HepG2 (cell line): ENCODE results near the gene C14orf93. TPM values are rescaled to one million over a fixed set of nuclear protein-coding genes. Genes with fewer than 3 reads are reported as not detected.

Experiments used
- ATAC-seq: fragments of 200-7000 bp; cut with Tn5 transposase; 3 replicates; pipeline ENCODE4 v1.9.1; 2020; ENCODE audit warnings: mild to moderate bottlenecking, moderate library complexity
- BruUV-seq: library from RNA; stranded (reverse); fragments of 400-500 nt; replicated peaks from 2 replicates; lab custom pipeline; 2021; lab: Mats Ljungman, UMichigan
- CTCF ChIA-PET: fragments of 300-600 bp; formaldehyde crosslinking; extraction: SDS; loops from one replicate; lab custom pipeline; 2021; ENCODE audit warnings: low total read pairs, inconsistent platforms, low intra/inter-chr PET ratio; lab: Yijun Ruan, JAX
- POLR2A ChIA-PET: fragments of 350-600 bp; sonication (Branson Sonifier 250); formaldehyde crosslinking; loops from one replicate; lab custom pipeline; 2020; ENCODE audit warnings: antibody characterized with exemption, inconsistent platforms; lab: Yijun Ruan, JAX
- DNase-seq: peaks from one replicate; pipeline ENCODE4 v3.0.0-alpha.2; 2015; ENCODE audit warnings: low spot score
- FAIRE-seq: peaks from 3 replicates; lab custom pipeline; 2011; peaks lifted over from hg19 to GRCh38; lab: Jason Lieb, UNC
- H2AFZ ChIP-seq: one replicate; pipeline ENCODE4 v1.6.1; 2011; ENCODE audit warnings: low read length, inconsistent platforms
- H3K27ac ChIP-seq: fragments of 300-600 bp; 3 replicates; pipeline ENCODE4 v1.8.0; 2011; ENCODE audit warnings: mixed run types, mild to moderate bottlenecking, mixed read lengths, low read length, inconsistent platforms; ENCODE audit not compliant: insufficient read depth; ENCODE audit errors: extremely low read length
- H3K27me3 ChIP-seq, 2 experiments: fragments of 200-600 bp in 1 of 2; 2 replicates in 1 of 2; 3 replicates in 1 of 2; pipeline versions ENCODE4 v1.6.0 to v1.8.0; 2011; ENCODE audit warnings: low read length in 2 of 2, mild to moderate bottlenecking in 2 of 2, moderate library complexity in 2 of 2, inconsistent platforms in 1 of 2; ENCODE audit not compliant: insufficient read depth in 2 of 2, control insufficient read depth in 1 of 2
- H3K36me3 ChIP-seq, 2 experiments: fragments of 200-600 bp in 1 of 2; replicated peaks in 1 of 2; 2 replicates in 1 of 2; 3 replicates in 1 of 2; pipeline versions ENCODE4 v1.5.1 to v1.8.0; 2011; ENCODE audit warnings: low read length in 2 of 2, inconsistent platforms in 1 of 2; ENCODE audit not compliant: insufficient read depth in 2 of 2, control insufficient read depth in 1 of 2
- H3K4me1 ChIP-seq: 2 replicates; pipeline ENCODE4 v1.5.1; 2012; ENCODE audit warnings: low read length, inconsistent platforms; ENCODE audit not compliant: insufficient read depth
- H3K4me2 ChIP-seq: 2 replicates; pipeline ENCODE4 v1.6.0; 2011; ENCODE audit warnings: low read depth, low read length, inconsistent platforms
- H3K4me3 ChIP-seq, 3 experiments: fragments of 200-600 bp in 1 of 3; sonication (generic), shearing (Covaris generic) in 1 of 3; replicated peaks in 1 of 3; 2 replicates each; pipeline ENCODE4 v1.5.1; 2011 to 2016; ENCODE audit warnings: low read length in 3 of 3, inconsistent platforms in 2 of 3, low read depth in 2 of 3, mild to moderate bottlenecking in 2 of 3, control low read depth in 1 of 3, mixed read lengths in 1 of 3; ENCODE audit not compliant: insufficient read depth in 1 of 3
- H3K79me2 ChIP-seq: one replicate; pipeline ENCODE4 v1.6.1; 2011; ENCODE audit warnings: low read length, inconsistent platforms; ENCODE audit not compliant: insufficient read depth
- H3K9ac ChIP-seq: 2 replicates; pipeline ENCODE4 v1.6.0; 2011; ENCODE audit warnings: mild to moderate bottlenecking, low read depth, low read length, inconsistent platforms; ENCODE audit not compliant: insufficient read depth
- H3K9me3 ChIP-seq: 2 replicates; pipeline ENCODE4 v1.5.1; 2012; ENCODE audit warnings: mild to moderate bottlenecking, low read length
- H4K20me1 ChIP-seq: 2 replicates; pipeline ENCODE4 v1.6.0; 2011; ENCODE audit warnings: inconsistent platforms, mild to moderate bottlenecking, low read length, moderate library complexity; ENCODE audit not compliant: insufficient read depth
- POLR2A ChIP-seq, 2 experiments: IDR thresholded peaks; 2 replicates each; pipeline ENCODE4 v1.6.1; 2011; ENCODE audit warnings: low read depth in 2 of 2, low read length in 2 of 2, mild to moderate bottlenecking in 1 of 2, moderate library complexity in 1 of 2; ENCODE audit not compliant: insufficient read depth in 1 of 2
- POLR2AphosphoS2 ChIP-seq: IDR thresholded peaks from 2 replicates; pipeline ENCODE4 v1.6.1; 2011; ENCODE audit warnings: low read depth, low read length, improper control_type of control experiment
- POLR2AphosphoS5 ChIP-seq: IDR thresholded peaks from 2 replicates; pipeline ENCODE4 v1.6.1; 2012; ENCODE audit warnings: low read depth, low read length
- POLR2G ChIP-seq: fragments of 200-400 bp; formaldehyde crosslinking; IDR thresholded peaks from 2 replicates; pipeline ENCODE4 v1.6.1; 2018; ENCODE audit warnings: mild to moderate bottlenecking, low read depth, low read length, moderate library complexity
- RBM22 ChIP-seq: fragments of 200-400 bp; formaldehyde crosslinking; optimal IDR thresholded peaks from 2 replicates; pipeline ENCODE3; 2017; ENCODE audit warnings: mild to moderate bottlenecking, low read length, moderate library complexity
- ZNF264 ChIP-seq: sonication (generic); formaldehyde crosslinking; IDR thresholded peaks from 2 replicates; pipeline ENCODE4 v1.4.0; 2020; ENCODE audit warnings: missing genetic modification reagents
- ZNF3 ChIP-seq: IDR thresholded peaks from 2 replicates; pipeline ENCODE4 v1.7.0; 2017; ENCODE audit warnings: inconsistent platforms
- ZNF709 ChIP-seq: sonication (generic); formaldehyde crosslinking; IDR thresholded peaks from 2 replicates; pipeline ENCODE4 v1.5.0; 2020; ENCODE audit warnings: mild to moderate bottlenecking, missing genetic modification reagents
- ZNF891 ChIP-seq: sonication (generic); formaldehyde crosslinking; IDR thresholded peaks from 2 replicates; pipeline ENCODE4 v1.5.0; 2020; ENCODE audit warnings: mild to moderate bottlenecking, missing genetic modification reagents
- WGBS: methylation state at CpG from one replicate; pipeline ENCODE4 v1.1.6; 2017; ENCODE audit warnings: low lambda C conversion rate; 5-methylcytosine and 5-hydroxymethylcytosine counted together
- in situ Hi-C: cut with HindIII; loops from 2 replicates; pipeline ENCODE4 v1.10.0; 2017; ENCODE audit warnings: low pct_unique_long_range_greater_than_20kb; ENCODE audit not compliant: extremely low pct_ligation_motif_present
- intact Hi-C: fragments of 100-400 bp; cut with micrococcal nuclease; formaldehyde crosslinking; loops from one replicate; pipeline ENCODE4 v1.10.0; 2022; ENCODE audit not compliant: unreplicated experiment
- polyA plus RNA-seq, 8 experiments: library from polyadenylated mRNA; depleted of rRNA in 3 of 8; stranded (reverse) in 7 of 8; unstranded in 1 of 8; fragments of >200 nt; fragmentation: Illumina TruSeq in 4 of 8; extraction: Trizol in 4 of 8; gene quantifications; 2 replicates each; pipeline versions ENCODE4 v1.2.1 to v1.2.3, GENCODE V29; 2011 to 2016; ENCODE audit warnings: low read depth in 4 of 8, missing spikeins in 1 of 8, mixed read lengths in 1 of 8; ENCODE audit not compliant: insufficient read depth in 1 of 8
- total RNA-seq, 5 experiments: library from RNA; depleted of rRNA; stranded (reverse); fragments of >200 nt; fragmentation: Illumina TruSeq; extraction: Trizol; gene quantifications; 2 replicates each; pipeline ENCODE4 v1.2.3, GENCODE V29; 2016; ENCODE audit warnings: low read depth in 1 of 5
- TF ChIP-seq, protein P1 (sequence below): sonication (generic); formaldehyde crosslinking; IDR thresholded peaks from 2 replicates; pipeline ENCODE4 v1.5.1; 2020; ENCODE audit warnings: missing genetic modification reagents, mild to moderate bottlenecking, borderline replicate concordance
- TF ChIP-seq, protein P2 (sequence below): sonication (generic); formaldehyde crosslinking; IDR thresholded peaks from 2 replicates; pipeline ENCODE4 v1.5.1; 2020; ENCODE audit warnings: mild to moderate bottlenecking, missing genetic modification reagents

C14orf93 gene
- total and polyA plus RNA-seq, 2 of the 13 experiments (the other 11 are each of a cell fraction or from before 2014, with no cell fraction given): 11.4 to 22.5 TPM

DNA sequence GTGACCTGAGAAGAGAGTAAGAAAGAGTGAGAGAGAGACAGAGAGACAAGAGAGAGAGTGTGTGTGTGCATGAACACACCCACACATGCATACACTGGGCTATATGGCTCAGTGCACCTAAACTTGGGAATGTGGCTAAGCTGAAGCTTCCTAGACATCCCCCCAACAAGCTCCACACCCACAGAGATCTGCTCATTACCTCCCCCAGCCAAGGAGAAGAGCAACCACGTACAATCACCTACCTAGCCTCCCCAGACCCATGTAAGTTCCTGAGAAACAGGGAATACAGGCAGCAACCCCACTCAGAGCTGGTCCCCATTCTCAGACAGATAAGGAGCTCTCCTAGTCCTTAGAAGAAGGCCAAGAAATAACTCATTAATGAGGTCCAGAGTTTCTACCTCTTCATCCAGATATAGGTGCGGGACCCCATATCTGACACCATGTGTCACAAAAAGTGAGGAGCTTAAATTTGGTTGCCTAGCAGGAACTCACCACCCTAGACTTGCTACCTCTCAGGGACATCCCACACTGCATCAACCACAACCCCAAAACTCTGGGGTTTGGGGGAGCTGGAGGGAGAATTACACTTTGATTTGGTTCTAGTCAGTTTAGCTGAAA lies 37.5 kb downstream of the C14orf93 start (continued):
- TF ChIP-seq ZNF709 (CRISPR knock-in tag): no peak

DNA sequence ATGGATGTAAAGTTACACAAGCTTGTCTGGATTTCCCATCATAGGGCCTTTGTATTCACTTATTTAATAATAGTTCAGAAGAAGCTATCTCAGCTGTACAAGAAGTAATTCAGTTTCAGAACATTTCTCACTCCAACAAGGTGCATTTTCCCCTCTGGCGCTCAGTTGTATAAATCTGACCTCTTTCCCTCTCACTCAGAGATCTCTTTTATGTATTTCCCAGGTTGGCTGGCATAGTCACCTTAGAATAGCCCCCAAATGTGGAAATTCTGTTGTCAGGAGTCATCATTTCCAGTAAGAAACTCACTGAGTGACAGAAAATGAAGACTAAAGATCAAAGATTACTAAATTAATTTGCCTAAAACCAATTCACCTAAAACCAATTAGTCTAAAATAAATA lies 38.8 kb downstream of the C14orf93 start:
- H3K27me3 ChIP-seq: no peaks in the 10 kb centered on the region
- ATAC-seq: no peak
- TF ChIP-seq ZNF3 (CRISPR knock-in tag): no peak
- no peak for TF ChIP-seq ZNF264 (CRISPR knock-in tag)
- peak; percentile 96 for TF ChIP-seq POLR2AphosphoS2
- 0 out of 4 replicates have a peak, but pooled peaks of 1 of the 2 experiments have one; percentile 36 for TF ChIP-seq POLR2A (IDR thresholded peaks at IDR 0.05; ENCODE audit: insufficient read depth in 1 of 2, low read depth in 2 of 2, low read length in 2 of 2)
- TF ChIP-seq, protein P1, sequence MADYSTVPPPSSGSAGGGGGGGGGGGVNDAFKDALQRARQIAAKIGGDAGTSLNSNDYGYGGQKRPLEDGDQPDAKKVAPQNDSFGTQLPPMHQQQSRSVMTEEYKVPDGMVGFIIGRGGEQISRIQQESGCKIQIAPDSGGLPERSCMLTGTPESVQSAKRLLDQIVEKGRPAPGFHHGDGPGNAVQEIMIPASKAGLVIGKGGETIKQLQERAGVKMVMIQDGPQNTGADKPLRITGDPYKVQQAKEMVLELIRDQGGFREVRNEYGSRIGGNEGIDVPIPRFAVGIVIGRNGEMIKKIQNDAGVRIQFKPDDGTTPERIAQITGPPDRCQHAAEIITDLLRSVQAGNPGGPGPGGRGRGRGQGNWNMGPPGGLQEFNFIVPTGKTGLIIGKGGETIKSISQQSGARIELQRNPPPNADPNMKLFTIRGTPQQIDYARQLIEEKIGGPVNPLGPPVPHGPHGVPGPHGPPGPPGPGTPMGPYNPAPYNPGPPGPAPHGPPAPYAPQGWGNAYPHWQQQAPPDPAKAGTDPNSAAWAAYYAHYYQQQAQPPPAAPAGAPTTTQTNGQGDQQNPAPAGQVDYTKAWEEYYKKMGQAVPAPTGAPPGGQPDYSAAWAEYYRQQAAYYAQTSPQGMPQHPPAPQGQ: 0 out of 2 replicates have a peak, but pooled peaks have one; percentile 14
- no peak for TF ChIP-seq ZNF891 (CRISPR knock-in tag)
- peak; percentile 53 for TF ChIP-seq POLR2AphosphoS5
- TF ChIP-seq, protein P2, sequence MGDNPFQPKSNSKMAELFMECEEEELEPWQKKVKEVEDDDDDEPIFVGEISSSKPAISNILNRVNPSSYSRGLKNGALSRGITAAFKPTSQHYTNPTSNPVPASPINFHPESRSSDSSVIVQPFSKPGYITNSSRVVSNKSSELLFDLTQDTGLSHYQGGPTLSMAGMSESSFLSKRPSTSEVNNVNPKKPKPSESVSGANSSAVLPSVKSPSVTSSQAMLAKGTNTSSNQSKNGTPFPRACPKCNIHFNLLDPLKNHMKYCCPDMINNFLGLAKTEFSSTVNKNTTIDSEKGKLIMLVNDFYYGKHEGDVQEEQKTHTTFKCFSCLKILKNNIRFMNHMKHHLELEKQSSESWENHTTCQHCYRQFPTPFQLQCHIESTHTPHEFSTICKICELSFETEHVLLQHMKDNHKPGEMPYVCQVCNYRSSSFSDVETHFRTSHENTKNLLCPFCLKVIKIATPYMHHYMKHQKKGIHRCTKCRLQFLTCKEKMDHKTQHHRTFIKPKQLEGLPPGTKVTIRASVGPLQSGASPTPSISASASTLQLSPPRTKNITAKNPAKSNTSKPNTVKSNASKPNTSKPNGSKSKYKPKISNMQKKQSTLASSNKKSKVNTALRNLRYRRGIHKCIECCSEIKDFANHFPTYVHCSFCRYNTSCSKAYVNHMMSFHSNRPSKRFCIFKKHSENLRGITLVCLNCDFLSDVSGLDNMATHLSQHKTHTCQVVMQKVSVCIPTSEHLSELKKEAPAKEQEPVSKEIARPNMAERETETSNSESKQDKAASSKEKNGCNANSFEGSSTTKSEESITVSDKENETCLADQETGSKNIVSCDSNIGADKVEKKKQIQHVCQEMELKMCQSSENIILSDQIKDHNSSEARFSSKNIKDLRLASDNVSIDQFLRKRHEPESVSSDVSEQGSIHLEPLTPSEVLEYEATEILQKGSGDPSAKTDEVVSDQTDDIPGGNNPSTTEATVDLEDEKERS: 0 out of 2 replicates have a peak, but pooled peaks have one; percentile 26
- peak; percentile 61; the same call in 1 of the 2 replicates for TF ChIP-seq POLR2G
- TF ChIP-seq RBM22: peak; percentile 87
- TF ChIP-seq, all 625 proteins: peak for 7
- FAIRE-seq (no peak), DNase-seq (no peak)
- Histone ChIP-seq H3K4me1 (peaks cover 56% of the 10 kb centered on the region), H3K9me3 (no peaks in the 10 kb centered on the region), H3K9ac (no peak overlapping the region), H2AFZ (no peak overlapping the region), H3K4me2 (no peak overlapping the region), H3K36me3 (peaks cover 34 to 48% of the 10 kb centered on the region in 2 experiments), H3K4me3 (no peak overlapping the region), H3K79me2 (peaks cover 25% of the 10 kb centered on the region), H3K27ac (no peak overlapping the region), H4K20me1 (peaks cover 22% of the 10 kb centered on the region)
- 96% methylated on average over 1 of the region's 1 CpG for WGBS
- in situ Hi-C loops (no loop called here), intact Hi-C loops (no loop called here)
- CTCF ChIA-PET: interaction anchor here (5.4 kb wide), 1 partner anchor 14 kb away, joined by 298 read pairs; the partner anchor contains the start of gene AJUBA
- POLR2A ChIA-PET: interaction anchor here (0.7 to 26.8 kb wide), 6 partner anchors 5 to 383 kb away, joined by 3 to 1670 read pairs (median 324); partner anchors contain the start of genes ACIN1, AJUBA, C14orf119 and HAUS4
- BruUV-seq: no TSS peak
